K562 (cell line): ENCODE data around the gene KLK11. TPM values are rescaled to one million over a fixed set of nuclear protein-coding genes. Genes with fewer than 3 reads are reported as not detected.

Experiments used
- CEBPG ChIP-seq, 3 experiments: fragments of 200-800 bp in 1 of 3; sonication (Bioruptor generic) in 1 of 3; sonication (generic) in 1 of 3; formaldehyde crosslinking in 1 of 3; IDR thresholded peaks in 2 of 3; conservative IDR thresholded peaks in 1 of 3; 2 replicates each; pipeline versions ENCODE4 v1.6.1 to v1.8.0; 2016 to 2022; ENCODE audit warnings: missing compliant biosample characterization in 2 of 3, missing genetic modification characterization in 2 of 3, mild to moderate bottlenecking in 1 of 3, missing genetic modification reagents in 1 of 3
- CREB5 ChIP-seq: fragments of 250-450 bp; sonication (Bioruptor Pico); IDR thresholded peaks from 2 replicates; pipeline ENCODE4 v1.5.0; 2020; ENCODE audit warnings: mild to moderate bottlenecking
- FOXP1 ChIP-seq: sonication (generic); formaldehyde crosslinking; IDR thresholded peaks from 2 replicates; pipeline ENCODE4 v1.8.0; 2022; ENCODE audit warnings: mild to moderate bottlenecking, missing genetic modification reagents
- GABPB1 ChIP-seq: sonication (generic); formaldehyde crosslinking; IDR thresholded peaks from 2 replicates; pipeline ENCODE4 v1.8.0; 2022; ENCODE audit warnings: mild to moderate bottlenecking, missing genetic modification reagents
- HDAC2 ChIP-seq: fragments of 450-650 bp; IDR thresholded peaks from 2 replicates; pipeline ENCODE4 v1.6.1; 2016; ENCODE audit warnings: mild to moderate bottlenecking
- HSF4 ChIP-seq: fragments of 250-450 bp; sonication (Bioruptor Pico); IDR thresholded peaks from 2 replicates; pipeline ENCODE4 v2.1.2; 2022; ENCODE audit warnings: mild to moderate bottlenecking, moderate library complexity, borderline replicate concordance
- ID3 ChIP-seq, 2 experiments: fragments of 250-450 bp in 1 of 2; fragments of 450-650 bp in 1 of 2; sonication (Bioruptor Pico) in 1 of 2; IDR thresholded peaks; 2 replicates each; pipeline versions ENCODE4 v1.6.1 to v1.8.0; 2016 to 2021; ENCODE audit warnings: mild to moderate bottlenecking in 2 of 2, moderate library complexity in 2 of 2, missing compliant biosample characterization in 1 of 2, missing genetic modification characterization in 1 of 2
- KLF10 ChIP-seq: fragments of 250-450 bp; sonication (Bioruptor Pico); IDR thresholded peaks from 2 replicates; pipeline ENCODE4 v1.6.1; 2021; ENCODE audit warnings: matching md5 sums
- L3MBTL2 ChIP-seq: fragments of 450-650 bp; IDR thresholded peaks from 2 replicates; pipeline ENCODE4 v1.6.1; 2016; ENCODE audit warnings: mild to moderate bottlenecking, moderate library complexity
- PRMT5 ChIP-seq: sonication (generic); formaldehyde crosslinking; IDR thresholded peaks from 2 replicates; pipeline ENCODE4 v1.5.0; 2020; ENCODE audit warnings: missing genetic modification reagents
- RB1 ChIP-seq: fragments of 450-650 bp; IDR thresholded peaks from 2 replicates; pipeline ENCODE4 v1.6.1; 2017; ENCODE audit warnings: low read depth, mild to moderate bottlenecking
- STAT6 ChIP-seq: sonication (generic); formaldehyde crosslinking; IDR thresholded peaks from 2 replicates; pipeline ENCODE4 v1.8.1; 2023; ENCODE audit warnings: mild to moderate bottlenecking, missing genetic modification reagents
- TRIM28 ChIP-seq: fragments of 450-650 bp; IDR thresholded peaks from 2 replicates; pipeline ENCODE4 v1.6.1; 2017
- ZFX ChIP-seq: sonication (generic); formaldehyde crosslinking; IDR thresholded peaks from 2 replicates; pipeline ENCODE4 v1.8.0; 2022; ENCODE audit warnings: mild to moderate bottlenecking, missing genetic modification reagents, moderate library complexity
- ZKSCAN3 ChIP-seq: fragments of 250-450 bp; sonication (Bioruptor Pico); IDR thresholded peaks from 2 replicates; pipeline ENCODE4 v1.4.0; 2020
- ZNF444 ChIP-seq: fragments of 250-450 bp; sonication (Bioruptor Pico); IDR thresholded peaks from 2 replicates; pipeline ENCODE4 v1.4.0; 2020; ENCODE audit warnings: mild to moderate bottlenecking, moderate library complexity
- ZNF586 ChIP-seq: fragments of 450-650 bp; formaldehyde crosslinking; conservative IDR thresholded peaks from 2 replicates; pipeline ENCODE4 v1.4.0; 2020; ENCODE audit warnings: mild to moderate bottlenecking, moderate library complexity
- ZNF75A ChIP-seq: fragments of 450-650 bp; formaldehyde crosslinking; IDR thresholded peaks from 2 replicates; pipeline ENCODE4 v1.4.0; 2020; ENCODE audit warnings: mild to moderate bottlenecking
- ZZZ3 ChIP-seq: fragments of 450-650 bp; IDR thresholded peaks from 2 replicates; pipeline ENCODE4 v1.6.1; 2016; ENCODE audit warnings: antibody characterized with exemption, mild to moderate bottlenecking, moderate library complexity
- polyA plus RNA-seq, 8 experiments: library from polyadenylated mRNA; depleted of rRNA in 4 of 8; stranded (reverse) in 5 of 8; unstranded in 3 of 8; fragments of >200 nt; fragmentation: Nextera tagmentation in 2 of 8; fragmentation: Illumina TruSeq in 1 of 8; extraction: Ambion mirVana in 2 of 8; extraction: Trizol in 1 of 8; gene quantifications; 2 replicates each; pipeline versions ENCODE4 v1.2.1 to v1.2.3, GENCODE V29; 2011 to 2014; ENCODE audit warnings: inconsistent platforms in 1 of 8, missing spikeins in 1 of 8
- total RNA-seq, 7 experiments: library from RNA; depleted of rRNA in 6 of 7; stranded (reverse); fragments of >200 nt in 6 of 7; fragmentation: Illumina TruSeq in 2 of 7; extraction: Trizol in 2 of 7; gene quantifications; 2 replicates each; pipeline versions ENCODE4 v1.2.1 to v1.2.3, GENCODE V29; 2011 to 2021; ENCODE audit warnings: low replicate concordance in 1 of 7
- TF ChIP-seq, protein P1 (sequence below): fragments of 450-650 bp; IDR thresholded peaks from 2 replicates; pipeline ENCODE4 v1.6.1; 2016; ENCODE audit warnings: low read depth, mild to moderate bottlenecking, moderate library complexity
- TF ChIP-seq, protein P2 (sequence below): fragments of 250-450 bp; sonication (Bioruptor Pico); IDR thresholded peaks from 2 replicates; pipeline ENCODE4 v1.9.0; 2021; ENCODE audit warnings: mild to moderate bottlenecking, inconsistent platforms

KLK11 gene
- total and polyA plus RNA-seq, 9 of the 15 experiments (the other 6 are each of a cell fraction or from before 2014, with no cell fraction given), result not detected

- TF ChIP-seq ID3 (CRISPR knock-in tag; IDR thresholded peaks at IDR 0.05) (no peak), ID3 (tag; IDR thresholded peaks at IDR 0.05) (no peak), ZFX (no peak), ZNF586 (CRISPR knock-in tag) (no peak), TRIM28 (no peak), STAT6 (CRISPR knock-in tag) (no peak), ZNF75A (no peak), HDAC2 (peak; percentile 77; the same call in 1 of the 2 replicates), ZZZ3 (no peak), FOXP1 (CRISPR knock-in tag) (no peak), ZKSCAN3 (CRISPR knock-in tag) (no peak), GABPB1 (CRISPR knock-in tag) (no peak), RB1 (no peak), L3MBTL2 (no peak), CEBPG (CRISPR knock-in tag; IDR thresholded peaks at IDR 0.05) (no peak), CEBPG (tag; conservative IDR thresholded peaks at IDR 0.05 in 1 of 2, IDR thresholded peaks at IDR 0.05 in 1 of 2) (no peak), HSF4 (CRISPR knock-in tag) (no peak), PRMT5 (CRISPR knock-in tag) (no peak), KLF10 (no peak), ZNF444 (CRISPR knock-in tag) (no peak), CREB5 (CRISPR knock-in tag) (no peak)
- TF ChIP-seq, protein P1, sequence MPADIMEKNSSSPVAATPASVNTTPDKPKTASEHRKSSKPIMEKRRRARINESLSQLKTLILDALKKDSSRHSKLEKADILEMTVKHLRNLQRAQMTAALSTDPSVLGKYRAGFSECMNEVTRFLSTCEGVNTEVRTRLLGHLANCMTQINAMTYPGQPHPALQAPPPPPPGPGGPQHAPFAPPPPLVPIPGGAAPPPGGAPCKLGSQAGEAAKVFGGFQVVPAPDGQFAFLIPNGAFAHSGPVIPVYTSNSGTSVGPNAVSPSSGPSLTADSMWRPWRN, result no peak
- TF ChIP-seq, protein P2, sequence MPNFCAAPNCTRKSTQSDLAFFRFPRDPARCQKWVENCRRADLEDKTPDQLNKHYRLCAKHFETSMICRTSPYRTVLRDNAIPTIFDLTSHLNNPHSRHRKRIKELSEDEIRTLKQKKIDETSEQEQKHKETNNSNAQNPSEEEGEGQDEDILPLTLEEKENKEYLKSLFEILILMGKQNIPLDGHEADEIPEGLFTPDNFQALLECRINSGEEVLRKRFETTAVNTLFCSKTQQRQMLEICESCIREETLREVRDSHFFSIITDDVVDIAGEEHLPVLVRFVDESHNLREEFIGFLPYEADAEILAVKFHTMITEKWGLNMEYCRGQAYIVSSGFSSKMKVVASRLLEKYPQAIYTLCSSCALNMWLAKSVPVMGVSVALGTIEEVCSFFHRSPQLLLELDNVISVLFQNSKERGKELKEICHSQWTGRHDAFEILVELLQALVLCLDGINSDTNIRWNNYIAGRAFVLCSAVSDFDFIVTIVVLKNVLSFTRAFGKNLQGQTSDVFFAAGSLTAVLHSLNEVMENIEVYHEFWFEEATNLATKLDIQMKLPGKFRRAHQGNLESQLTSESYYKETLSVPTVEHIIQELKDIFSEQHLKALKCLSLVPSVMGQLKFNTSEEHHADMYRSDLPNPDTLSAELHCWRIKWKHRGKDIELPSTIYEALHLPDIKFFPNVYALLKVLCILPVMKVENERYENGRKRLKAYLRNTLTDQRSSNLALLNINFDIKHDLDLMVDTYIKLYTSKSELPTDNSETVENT (CRISPR knock-in tag), result no peak
Measured at GRCh38 chr19:51007488-51007887, 18.9 kb downstream of the KLK11 start (continued).
